Activated CD4-positive, alpha-beta T cell treated with anti-CD3 and anti-CD28 coated beads, Interleukin-10, Interleukin-2, amounts not matched to agents 100 ng/mL and 50 ng/mL, durations not matched to agents 16 hours and 8 hours (primary cell): ENCODE measurements around the gene PCBP3.

Experiments
- DNase-seq: peaks from one replicate; pipeline ENCODE4 v3.0.0-alpha.2; 2020

PCBP3 gene

DNA sequence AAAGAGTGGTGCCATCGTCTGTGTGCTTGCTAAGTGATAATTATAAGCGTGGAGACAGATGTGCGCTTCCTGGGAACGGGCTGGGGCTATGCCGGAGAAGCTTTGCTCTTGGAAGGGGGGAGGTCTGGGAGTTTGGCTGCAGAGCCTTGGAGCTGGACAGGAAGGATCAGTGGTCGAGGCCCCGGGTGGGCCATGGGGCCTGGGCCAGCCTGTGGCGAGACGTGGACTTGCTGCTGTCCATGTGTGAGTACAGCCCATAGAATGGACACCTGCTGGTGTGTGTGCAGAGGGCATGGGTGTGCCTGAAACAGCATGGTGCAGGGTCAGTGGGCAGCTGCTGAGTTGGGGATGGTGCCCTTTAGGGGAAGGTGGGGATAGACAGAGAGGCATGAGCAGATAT lies 121.3 kb downstream of the PCBP3 start:
- no peak for DNase-seq

DNA sequence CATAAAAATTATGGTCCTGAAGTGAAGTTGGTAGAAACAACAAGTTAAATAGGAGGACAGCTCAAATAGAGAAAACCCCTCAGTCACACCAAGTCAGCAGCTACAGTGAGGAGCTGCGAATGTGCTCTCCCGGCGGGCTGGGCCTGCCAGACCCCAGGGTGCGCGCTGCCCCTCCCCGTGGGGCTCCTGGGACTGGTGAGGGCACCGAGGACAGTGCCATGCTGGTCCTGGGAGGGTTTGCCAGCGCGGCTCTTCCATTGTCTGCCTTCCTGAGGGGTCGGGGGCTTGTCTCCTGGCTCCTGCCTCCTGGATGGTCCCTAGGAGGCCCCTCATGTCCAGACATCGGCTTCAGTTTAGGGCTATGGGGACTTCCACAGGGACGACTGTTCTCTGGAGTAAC lies 121.8 kb downstream of the PCBP3 start:
- DNase-seq = no peak

DNA sequence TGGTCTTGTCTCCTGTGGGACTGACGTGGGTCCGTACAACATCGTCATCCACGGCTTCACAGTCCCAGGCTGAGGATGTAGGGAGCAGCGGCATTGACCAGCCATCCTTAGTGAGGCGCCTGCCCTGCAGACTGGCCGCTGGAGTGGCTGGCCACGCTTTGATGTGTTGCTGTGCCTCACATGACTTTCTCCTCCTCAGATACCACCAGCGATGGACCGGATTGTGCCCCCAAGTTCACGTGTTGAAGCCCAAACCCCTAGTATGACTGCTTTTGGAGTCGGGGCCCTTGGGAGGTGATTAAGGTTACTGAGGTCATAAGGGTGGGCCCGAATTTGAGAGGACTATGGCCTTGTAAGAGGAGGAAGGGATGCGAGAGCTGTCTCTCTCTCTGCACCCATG lies 122.5 kb downstream of the PCBP3 start:
- DNase-seq = no peak

DNA sequence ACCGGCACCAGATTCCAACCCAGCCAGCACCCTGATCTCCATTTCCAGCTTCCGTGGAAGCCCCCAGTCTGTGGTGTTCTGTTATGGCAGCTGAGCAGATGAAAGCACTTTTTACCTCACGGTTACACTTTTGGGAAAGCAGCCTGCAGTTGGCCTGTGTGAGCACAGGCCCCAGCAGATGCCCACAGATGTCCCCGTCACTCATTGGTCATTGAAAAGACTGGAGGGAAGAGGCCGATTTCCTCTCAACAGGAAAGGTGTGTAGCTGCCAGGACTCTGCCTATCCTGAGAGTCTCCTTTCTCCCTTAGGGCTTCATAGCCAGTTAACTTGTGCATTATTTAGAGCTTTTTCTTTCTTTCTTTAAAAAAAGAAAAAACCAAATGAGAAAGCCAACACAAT lies 123.0 kb downstream of the PCBP3 start:
- DNase-seq = no peak

DNA sequence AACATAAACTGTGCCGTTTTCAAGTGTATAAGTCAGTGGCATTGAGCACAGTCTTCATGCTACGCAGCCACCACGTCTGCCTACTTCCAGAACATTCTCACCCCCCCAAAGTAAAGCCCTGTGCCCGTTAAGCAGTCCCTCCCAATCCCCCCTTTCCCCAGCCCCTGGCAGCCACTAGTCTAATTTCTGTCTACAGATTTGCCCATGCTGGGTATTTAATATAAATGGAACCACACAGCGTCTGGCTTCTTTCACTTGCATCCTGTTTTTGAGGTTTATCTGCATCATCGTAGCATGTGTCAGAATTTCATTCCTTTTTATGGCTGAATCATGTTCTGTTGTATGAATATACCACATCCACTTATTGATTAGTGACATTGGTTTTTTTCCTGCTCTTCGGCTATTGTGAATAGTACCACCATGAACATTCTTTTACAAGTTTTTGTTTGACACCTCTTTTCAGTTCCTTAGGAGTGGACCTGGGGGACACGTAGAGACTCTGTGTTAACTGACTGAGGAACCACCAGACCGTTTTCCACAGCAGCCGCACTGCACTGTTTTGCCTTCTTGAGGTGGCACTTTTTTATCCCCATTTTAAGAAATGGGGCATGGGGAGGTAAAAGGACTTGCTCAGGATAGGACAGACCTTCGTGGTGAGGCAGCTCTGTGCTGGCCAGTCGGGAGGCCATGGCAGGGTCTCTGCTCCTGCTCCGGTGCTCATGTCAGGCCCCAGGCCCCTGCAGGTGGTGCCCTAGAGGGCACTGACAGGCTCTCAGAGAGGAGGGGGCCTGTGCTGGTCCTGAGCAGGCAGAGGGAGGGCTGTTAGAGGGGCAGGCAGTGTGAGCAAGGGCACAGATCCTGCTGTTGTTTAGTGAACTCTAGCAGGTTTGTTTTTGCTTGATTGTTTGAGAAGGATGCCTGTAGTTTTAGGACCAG lies 123.8 kb downstream of the PCBP3 start:
- DNase-seq = peak; percentile 38

DNA sequence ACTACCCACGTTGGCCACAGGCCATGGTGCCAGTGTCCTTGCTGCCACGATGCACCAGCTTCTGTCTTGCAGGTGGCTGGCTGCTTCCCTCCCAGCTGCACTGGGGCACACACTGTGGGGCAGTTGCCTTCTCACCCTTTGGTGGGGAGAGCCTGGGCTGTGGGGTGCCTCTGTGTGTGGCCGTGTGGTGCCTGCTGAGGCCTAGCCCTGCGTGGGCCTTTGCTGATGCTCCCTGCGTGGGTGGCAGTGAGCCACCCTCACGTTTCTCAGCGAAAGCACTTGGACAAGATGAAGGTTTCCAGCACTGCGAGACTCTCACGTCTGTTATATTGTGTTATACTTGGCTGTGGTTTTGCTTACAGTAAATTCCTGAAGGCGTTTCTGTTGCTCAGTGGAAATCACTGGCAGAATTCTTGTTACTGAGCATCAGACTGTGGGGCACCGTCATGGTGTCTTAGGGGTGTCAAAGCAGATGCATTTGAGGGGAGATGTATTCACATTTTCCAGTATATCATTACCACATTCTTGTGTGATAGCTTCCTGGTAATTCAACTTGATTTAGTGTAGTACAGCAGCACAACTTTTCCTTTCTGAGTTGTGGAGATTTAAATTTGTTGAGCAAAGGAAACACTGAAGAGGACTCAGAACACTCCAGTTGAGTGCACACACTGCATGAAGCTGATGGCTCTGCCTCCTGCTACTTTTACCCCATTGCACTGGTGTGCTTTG lies 124.7 kb downstream of the PCBP3 start:
- DNase-seq = peak; percentile 28

DNA sequence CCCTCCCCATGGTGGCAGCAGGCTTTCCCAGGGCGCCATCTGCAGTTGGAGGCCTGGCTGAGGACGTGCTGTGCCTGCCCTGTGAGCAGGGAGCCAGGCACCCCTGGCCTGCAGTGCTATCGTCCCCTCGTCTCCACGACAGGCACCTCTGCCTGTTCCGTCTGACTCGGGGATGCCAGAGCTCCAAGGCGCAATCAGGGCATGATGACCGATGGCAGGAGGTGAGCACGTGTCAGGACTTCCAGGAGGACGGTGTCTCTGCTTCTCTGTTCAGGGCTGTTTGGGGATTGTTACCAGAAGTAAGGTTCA lies 125.2 kb downstream of the PCBP3 start:
- peak; percentile 22 for DNase-seq

DNA sequence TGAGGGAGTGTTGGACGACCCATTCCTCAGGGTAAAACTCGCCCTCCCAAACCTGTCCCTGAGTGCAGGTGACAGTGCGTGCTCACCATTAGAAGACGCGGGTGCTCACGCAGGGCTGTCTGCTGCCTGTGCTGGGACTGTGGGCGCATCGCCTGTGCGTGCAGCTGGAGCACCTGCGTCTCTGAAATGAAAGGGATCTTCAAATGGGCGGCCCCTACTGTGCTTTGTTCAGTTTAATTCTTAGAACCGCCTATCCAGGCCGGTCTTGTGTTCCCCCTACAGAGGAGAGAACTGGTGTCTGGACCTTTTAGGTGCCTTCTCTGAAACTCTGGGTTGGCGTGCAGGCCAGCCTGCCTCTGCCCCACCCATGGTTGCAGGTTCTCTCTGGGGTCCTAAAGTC lies 125.8 kb downstream of the PCBP3 start:
- DNase-seq = no peak

DNA sequence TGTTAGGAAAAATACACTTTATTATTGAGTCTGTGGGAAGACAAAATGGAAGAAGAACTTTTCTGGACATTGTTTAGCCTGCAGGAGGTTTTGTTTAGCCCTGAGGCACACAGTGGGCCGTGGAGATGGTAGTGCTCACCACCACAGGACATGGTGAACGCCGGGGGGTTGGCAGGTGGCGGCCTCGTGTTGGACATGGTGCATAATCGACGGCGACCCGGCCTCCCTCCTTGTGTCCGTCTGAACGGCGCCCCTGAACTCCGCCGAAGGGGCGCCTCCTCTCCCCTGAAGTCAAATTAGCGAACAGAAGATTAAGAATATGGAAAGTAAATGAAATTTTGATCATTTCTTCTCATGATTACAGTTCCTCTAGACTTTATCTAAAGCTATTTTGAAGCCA lies 126.4 kb downstream of the PCBP3 start:
- DNase-seq = no peak

DNA sequence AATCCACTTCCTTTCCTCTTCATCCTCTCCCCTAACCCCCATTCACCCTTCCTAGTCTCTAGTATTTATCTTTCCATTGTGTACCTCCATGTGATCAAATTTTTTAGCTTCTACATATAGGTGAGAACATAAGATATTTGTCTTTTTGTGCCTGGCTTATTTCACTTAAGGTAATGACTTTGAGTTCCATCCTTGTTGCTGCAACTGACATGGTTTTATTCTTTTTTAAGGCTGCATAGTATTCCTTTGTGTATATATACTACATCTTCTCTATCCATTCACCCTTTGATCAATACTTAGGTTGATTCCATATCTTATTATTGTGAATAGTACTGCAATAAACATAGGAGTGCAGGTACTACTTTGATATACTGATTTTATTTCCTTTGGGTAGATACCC lies 128.7 kb downstream of the PCBP3 start:
- no peak for DNase-seq

DNA sequence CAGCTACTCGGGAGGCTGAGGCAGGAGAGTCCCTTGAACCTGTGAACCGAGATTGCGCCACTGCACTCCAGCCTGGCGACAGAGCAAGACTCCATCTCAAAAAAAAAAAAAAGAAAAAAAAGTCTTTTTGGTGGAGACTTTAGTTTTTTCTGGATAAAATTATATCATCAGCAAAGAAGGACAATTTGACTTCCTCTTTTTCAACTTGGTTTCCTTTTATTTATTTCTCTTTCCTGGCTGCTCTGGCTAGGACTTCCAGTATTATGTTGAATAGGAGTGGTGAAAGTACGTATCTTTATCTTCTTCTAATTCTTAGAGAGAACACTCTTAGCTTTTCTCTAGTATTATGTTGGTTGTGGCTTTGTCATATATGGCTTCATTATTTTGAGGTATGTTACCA lies 130.8 kb downstream of the PCBP3 start:
- DNase-seq = no peak

DNA sequence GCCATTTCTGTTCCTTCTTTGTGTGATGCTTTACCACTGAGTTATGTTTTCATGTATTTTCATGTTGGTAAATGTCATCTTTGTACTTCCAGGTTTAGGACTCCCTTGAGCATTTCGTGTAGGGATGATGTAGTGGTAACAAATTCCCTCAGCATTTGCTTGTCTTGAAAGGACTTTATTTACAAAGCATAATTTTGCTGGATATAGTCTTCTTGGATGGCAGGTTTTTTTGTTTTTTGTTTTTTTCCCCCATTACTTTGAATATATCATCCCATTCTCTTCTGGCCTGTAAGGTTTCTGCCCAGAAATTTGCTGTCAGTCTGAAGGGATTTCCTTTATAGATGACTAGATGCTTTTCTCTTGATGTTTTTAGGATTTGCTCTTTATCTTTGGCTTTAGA lies 133.4 kb downstream of the PCBP3 start:
- no peak for DNase-seq

DNA sequence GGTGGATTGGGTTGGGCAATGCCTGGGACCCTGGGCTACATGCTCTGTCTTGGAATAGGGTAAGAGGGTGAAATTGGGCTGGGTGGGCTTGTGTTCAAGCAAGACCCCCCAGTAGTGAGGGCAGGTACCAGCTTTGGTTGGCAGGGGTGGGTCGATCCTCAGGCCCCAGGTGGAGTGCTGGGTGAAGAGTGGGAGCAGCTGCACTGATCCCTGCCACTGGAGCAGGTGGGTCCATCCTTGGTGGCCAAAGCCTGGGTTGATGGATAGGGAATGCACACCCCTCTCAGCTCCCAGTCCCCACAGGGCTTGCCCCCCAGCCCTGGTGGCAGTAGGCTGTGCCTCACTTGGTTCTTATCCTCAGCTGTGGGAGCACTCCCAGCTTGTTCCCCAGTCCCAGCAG lies 135.2 kb downstream of the PCBP3 start:
- DNase-seq = no peak

DNA sequence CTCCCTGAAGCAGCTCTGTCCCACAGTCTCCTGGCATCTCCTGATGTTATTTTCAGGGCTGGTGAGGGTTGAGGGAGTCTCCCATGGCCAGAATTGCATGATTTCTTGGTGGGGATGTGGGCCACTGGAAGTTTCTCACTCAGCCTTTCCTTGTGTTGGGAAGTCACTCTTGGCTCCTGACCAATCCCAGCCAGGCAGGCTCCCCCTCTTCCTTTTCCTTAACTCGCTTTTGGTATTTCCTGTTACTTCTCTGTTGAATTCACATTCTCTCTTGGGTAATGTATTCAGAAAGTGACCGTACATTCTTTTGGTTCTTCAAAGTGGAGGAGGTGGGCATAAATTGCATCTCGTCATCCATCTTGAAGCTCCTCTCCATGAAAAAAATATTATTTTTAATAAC lies 135.7 kb downstream of the PCBP3 start:
- no peak for DNase-seq

DNA sequence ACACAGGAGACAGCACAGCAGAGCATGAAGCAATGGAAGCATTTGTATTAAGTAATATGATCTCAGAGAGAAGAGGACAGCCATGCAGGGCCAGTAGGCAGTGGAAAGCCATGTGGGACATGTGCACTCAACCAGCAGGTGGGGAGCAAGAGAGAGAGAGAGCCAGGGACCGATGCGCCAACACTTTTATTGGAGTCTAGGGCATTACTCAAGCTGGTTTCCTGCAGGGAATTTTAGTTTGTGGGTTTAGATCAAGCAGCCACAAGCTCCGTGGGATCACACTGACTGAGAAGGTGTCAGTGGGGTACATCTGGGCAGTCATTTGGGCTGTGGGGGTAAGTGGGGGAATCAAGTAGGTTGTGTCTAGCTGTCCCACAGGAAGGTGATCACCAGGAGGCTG lies 137.1 kb downstream of the PCBP3 start:
- DNase-seq = no peak

DNA sequence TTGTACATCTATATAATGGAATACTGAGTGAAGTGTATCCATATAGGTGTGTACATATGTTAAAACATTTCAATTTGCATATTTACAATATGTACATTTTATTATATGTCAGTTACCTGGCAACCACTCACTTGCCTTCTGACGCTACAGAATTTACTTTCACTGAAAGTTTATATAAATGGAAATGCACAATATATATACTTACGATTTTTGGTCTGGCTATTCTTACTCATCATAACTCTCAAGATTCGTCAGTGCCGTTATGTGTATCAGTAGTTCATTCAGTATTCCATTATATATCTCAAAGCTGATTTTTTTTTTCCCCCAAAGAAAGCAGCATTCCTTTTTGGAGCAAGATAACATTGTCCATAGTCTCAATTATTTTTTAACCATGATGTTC lies 138.2 kb downstream of the PCBP3 start:
- no peak for DNase-seq

DNA sequence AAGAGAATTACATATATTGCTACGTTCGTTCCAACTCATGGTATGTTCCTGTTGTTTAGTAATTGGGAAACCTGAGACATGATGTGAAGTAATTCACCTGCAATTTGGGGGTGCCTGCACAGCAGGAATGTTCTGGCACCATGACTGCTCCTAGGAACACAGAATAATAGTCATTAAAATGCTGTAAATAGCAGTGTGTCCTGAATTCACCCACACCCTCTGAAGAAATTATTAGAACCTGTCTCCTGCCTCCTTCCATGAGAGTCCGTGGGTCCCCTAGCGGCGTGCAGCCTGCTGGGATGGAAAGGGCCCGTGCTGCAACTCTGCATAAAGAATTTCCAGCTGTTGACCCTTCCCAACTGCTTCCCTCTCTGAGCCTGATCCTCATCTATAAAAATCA lies 143.1 kb downstream of the PCBP3 start:
- DNase-seq = no peak

DNA sequence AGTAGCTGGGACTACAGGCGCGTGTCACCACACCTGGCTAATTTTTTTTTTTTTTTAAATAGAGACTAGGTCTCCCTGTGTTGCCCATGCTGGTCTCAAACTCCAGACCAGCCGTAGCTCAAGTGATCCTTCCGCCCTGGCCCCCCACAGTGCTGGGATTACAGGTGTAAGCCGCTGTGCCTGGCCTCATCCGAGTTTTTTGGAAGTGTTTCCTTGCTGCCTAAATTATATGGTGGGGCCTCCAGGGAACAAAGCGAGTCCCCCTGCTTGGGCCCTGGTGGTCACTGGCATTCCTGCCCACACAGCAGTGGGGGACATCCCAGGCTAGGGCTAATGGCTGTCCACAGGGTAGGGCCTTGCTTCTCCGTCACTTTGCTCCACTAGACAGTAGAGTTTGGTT lies 143.8 kb downstream of the PCBP3 start:
- no peak for DNase-seq

DNA sequence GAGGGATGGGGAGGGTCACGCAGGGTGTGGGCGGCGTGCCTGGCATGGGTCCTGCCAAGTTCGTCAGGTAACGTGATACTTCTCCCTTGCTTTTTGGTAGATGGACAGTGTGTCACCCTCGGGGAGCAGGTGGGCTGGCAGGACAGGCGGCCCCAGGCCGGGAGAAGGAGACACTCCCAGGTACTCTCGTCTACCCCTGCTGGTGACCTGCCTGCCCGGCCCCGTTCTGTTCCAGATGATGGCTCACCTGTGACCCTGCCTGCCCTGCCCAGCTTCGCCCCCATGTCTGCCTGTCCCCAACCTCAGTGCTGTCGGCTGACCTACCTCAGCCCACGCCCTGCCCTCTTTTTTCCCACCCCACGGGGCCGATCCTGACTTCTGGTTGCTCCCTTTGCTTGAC lies 144.7 kb downstream of the PCBP3 start:
- DNase-seq = no peak

DNA sequence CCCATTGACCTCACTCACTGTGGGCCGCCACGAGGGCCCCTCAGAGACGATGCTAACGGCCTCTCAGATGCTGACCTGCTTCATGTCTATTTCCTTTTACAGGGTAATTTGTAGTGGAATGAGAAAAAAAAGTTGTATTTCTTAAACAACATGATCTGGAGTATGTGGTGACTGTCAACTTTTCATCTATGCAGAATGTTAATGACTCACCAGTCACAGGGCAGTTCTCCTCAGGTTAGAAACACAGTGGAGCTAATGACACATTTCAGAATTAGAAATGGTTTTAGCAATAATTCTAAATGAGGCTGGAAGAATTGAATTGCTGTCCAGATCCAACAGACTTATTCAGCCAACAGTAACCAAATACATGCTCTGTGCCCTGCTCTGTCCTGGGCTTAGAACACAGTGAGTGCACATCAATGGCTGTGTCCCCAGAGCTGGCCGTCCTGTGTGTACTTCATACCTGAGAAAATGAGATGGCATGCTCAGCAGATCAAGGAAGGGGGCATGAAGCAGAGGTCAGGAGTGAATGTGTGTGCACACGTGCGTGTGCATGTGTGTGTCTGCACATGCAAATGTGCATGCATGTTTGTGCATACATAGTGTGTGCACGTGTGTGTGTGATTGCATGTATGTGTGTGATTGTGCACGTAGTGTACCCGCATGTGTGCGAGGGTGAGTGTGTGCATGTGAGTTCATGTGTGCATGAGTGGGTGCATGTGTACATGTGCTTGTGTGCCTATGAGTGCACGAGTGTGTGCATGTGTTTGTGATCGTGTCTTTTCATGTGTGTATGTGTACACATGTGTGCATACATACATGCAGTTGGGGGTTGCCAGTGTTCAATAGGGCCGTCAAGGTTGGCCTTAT lies 145.3 kb downstream of the PCBP3 start:
- DNase-seq = no peak

DNA sequence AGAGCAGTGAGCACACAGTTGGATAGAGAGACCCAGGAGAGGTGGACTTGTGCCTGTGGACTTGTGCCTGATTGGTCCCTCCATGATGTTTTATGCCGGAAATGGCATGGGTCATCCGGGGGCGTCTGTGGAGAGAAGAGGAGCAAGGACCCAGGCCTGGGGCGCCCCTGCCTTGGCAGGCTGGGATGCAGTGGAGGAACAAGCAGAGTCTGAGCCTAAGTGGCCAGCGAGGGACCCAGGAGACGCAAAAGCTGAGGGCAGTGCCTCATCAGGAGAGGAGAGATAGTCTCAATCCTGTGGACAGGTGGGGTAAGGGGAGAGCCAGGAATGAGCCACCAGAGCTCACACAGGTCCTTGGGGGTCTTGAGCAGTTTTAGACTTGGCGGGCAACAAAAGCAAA lies 146.9 kb downstream of the PCBP3 start:
- no peak for DNase-seq

DNA sequence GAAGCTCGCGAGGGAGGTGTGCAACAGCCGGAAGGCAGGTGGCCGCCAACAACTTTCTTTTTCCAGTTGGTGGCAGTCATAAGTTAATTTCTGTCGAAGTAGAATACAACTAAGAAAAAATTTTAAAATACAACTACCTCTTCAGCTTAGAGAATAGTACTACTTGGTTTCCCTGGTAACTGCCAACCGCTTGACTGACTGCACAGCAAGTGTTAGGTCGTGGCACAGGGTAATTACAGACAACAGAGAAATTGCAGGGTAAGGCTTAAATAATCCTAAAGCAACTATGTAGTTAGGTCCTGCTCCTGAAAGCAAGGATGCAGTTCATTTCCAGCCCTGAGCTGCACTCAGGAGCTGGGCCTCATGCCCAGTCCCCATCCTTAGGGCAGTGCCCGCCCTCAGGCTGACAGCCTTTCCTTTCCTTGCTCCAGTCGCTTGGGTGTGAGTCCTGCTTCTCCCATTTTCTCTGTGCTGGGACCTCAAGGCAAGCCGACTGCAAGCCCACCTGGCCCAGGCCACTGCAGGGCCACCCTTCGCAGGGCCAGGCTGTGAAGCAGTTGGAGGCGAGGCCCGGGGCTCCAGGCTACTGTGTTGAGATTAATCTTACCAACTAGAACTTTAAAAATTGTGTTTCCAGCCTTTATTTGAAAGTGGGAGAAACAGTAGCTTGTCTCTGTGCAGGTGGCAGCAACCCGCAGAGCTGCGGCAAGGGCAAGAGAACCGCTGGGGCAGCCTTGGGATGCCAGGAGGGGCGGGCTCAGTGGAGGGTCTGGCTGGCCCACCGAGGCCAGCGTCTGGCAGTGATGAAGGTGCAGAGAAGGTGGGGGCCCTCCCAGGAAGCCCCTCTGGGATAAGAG lies 148.3 kb downstream of the PCBP3 start:
- DNase-seq = no peak
